K562 (cell line): ENCODE results near the gene SPARC. TPM values are rescaled to one million over a fixed set of nuclear protein-coding genes. Genes with fewer than 3 reads are reported as not detected.

Experiments
- ATAC-seq: fragments of 200-7000 bp; cut with Tn5 transposase; 3 replicates; pipeline ENCODE4 v1.9.1; 2020; ENCODE audit warnings: moderate library complexity
- BruUV-seq: library from RNA; stranded (reverse); fragments of 400-500 nt; replicated peaks from 2 replicates; lab custom pipeline; 2021; lab: Mats Ljungman, UMichigan
- CTCF ChIA-PET: fragments of 300-600 bp; formaldehyde crosslinking; extraction: SDS; loops from one replicate; lab custom pipeline; 2021; ENCODE audit warnings: low intra/inter-chr PET ratio; lab: Yijun Ruan, JAX
- POLR2A ChIA-PET: fragments of 300-600, 350-650 bp; sonication (Branson Sonifier 250); formaldehyde crosslinking; extraction: SDS; loops from one replicate; lab custom pipeline; 2021; ENCODE audit warnings: antibody characterized with exemption, inconsistent platforms; lab: Yijun Ruan, JAX
- DNase-seq, 4 experiments: peaks; one replicate each; pipeline versions ENCODE4 v3.0.0 to v3.0.0-alpha.2; 2011 to 2018; ENCODE audit warnings: low spot score in 3 of 4, mixed read lengths in 3 of 4; ENCODE audit errors: extremely low read depth in 1 of 4
- FAIRE-seq: peaks from 2 replicates; lab custom pipeline; 2011; peaks lifted over from hg19 to GRCh38; lab: Jason Lieb, UNC
- H2AFZ ChIP-seq: 2 replicates; pipeline ENCODE4 v1.6.0; 2011; ENCODE audit warnings: low read depth, low read length, control low read depth, inconsistent platforms
- H3K27ac ChIP-seq: fragments of 200-600 bp; 3 replicates; pipeline ENCODE4 v1.8.0; 2011; ENCODE audit warnings: low read depth, mild to moderate bottlenecking, control low read depth, inconsistent platforms, low read length, moderate library complexity, mixed read lengths; ENCODE audit errors: extremely low read depth
- H3K27me3 ChIP-seq, 2 experiments: fragments of 300-600 bp in 1 of 2; 2 replicates in 1 of 2; 3 replicates in 1 of 2; pipeline versions ENCODE4 v1.6.0 to v1.8.0; 2011; ENCODE audit warnings: inconsistent platforms in 2 of 2, low read length in 2 of 2, mild to moderate bottlenecking in 1 of 2, mixed read lengths in 1 of 2, moderate library complexity in 1 of 2; ENCODE audit not compliant: control insufficient read depth in 2 of 2, insufficient read depth in 2 of 2
- H3K36me3 ChIP-seq: fragments of 300-600 bp; 3 replicates; pipeline ENCODE4 v1.8.0; 2011; ENCODE audit warnings: mild to moderate bottlenecking, low read length, inconsistent platforms; ENCODE audit not compliant: control insufficient read depth, insufficient read depth
- H3K4me1 ChIP-seq, 2 experiments: fragments of 200-600 bp in 1 of 2; replicated peaks in 1 of 2; 2 replicates in 1 of 2; 3 replicates in 1 of 2; pipeline versions ENCODE4 v1.5.1 to v1.8.0; 2011; ENCODE audit warnings: inconsistent platforms in 2 of 2, low read length in 2 of 2, mild to moderate bottlenecking in 1 of 2, mixed read lengths in 1 of 2, moderate library complexity in 1 of 2; ENCODE audit not compliant: control insufficient read depth in 2 of 2, insufficient read depth in 2 of 2
- H3K4me2 ChIP-seq: 2 replicates; pipeline ENCODE4 v1.6.1; 2011; ENCODE audit warnings: low read length, control low read depth, inconsistent platforms, mixed read lengths; ENCODE audit not compliant: insufficient read depth
- H3K4me3 ChIP-seq: fragments of 200-600 bp; sonication (generic), shearing (Covaris generic); 2 replicates; pipeline ENCODE4 v1.5.1; 2016; ENCODE audit warnings: control low read depth, inconsistent platforms
- H3K79me2 ChIP-seq: fragments of 200-600 bp; 3 replicates; pipeline ENCODE4 v1.8.0; 2011; ENCODE audit warnings: low read length, inconsistent platforms; ENCODE audit not compliant: control insufficient read depth, insufficient read depth
- H3K9ac ChIP-seq, 2 experiments: 2 replicates each; pipeline versions ENCODE4 v1.6.0 to v1.6.1; 2011; ENCODE audit warnings: low read depth in 2 of 2, low read length in 2 of 2, control low read depth in 1 of 2, inconsistent platforms in 1 of 2, mild to moderate bottlenecking in 1 of 2, mixed read lengths in 1 of 2; ENCODE audit not compliant: insufficient read depth in 1 of 2
- H3K9me1 ChIP-seq: one replicate; pipeline ENCODE4 v1.6.0; 2011; ENCODE audit warnings: inconsistent platforms, mild to moderate bottlenecking, low read length, moderate library complexity; ENCODE audit not compliant: control insufficient read depth, insufficient read depth
- H3K9me3 ChIP-seq: replicated peaks from 2 replicates; pipeline ENCODE4 v1.5.1; 2011; ENCODE audit warnings: low read depth, low read length, inconsistent platforms; ENCODE audit not compliant: control insufficient read depth, insufficient read depth
- H4K20me1 ChIP-seq: replicated peaks from 2 replicates; pipeline ENCODE4 v1.6.1; 2011; ENCODE audit warnings: low read length, inconsistent platforms, mixed read lengths; ENCODE audit not compliant: control insufficient read depth, insufficient read depth
- ADNP ChIP-seq: fragments of 200-800 bp; sonication (Bioruptor generic); IDR thresholded peaks from 2 replicates; pipeline ENCODE4 v1.6.1; 2016; ENCODE audit warnings: missing genetic modification characterization, missing compliant biosample characterization
- FOXM1 ChIP-seq, 2 experiments: fragments of 450-650 bp in 1 of 2; sonication (generic) in 1 of 2; formaldehyde crosslinking in 1 of 2; IDR thresholded peaks; 2 replicates each; pipeline versions ENCODE4 v1.6.1 to v1.9.0; 2017 to 2022; ENCODE audit warnings: low read depth in 2 of 2, mild to moderate bottlenecking in 2 of 2, missing genetic modification reagents in 1 of 2, moderate library complexity in 1 of 2
- NRF1 ChIP-seq, 2 experiments: fragments of 450-650 bp; IDR thresholded peaks in 1 of 2; conservative IDR thresholded peaks in 1 of 2; 2 replicates each; pipeline ENCODE4 v1.6.1; 2014; ENCODE audit warnings: mild to moderate bottlenecking in 2 of 2
- PCBP1 ChIP-seq: fragments of 200-400 bp; formaldehyde crosslinking; IDR thresholded peaks from 2 replicates; pipeline ENCODE4 v1.6.1; 2018; ENCODE audit warnings: mild to moderate bottlenecking, low read depth, low read length; ENCODE audit not compliant: poor library complexity, severe bottlenecking
- PHTF2 ChIP-seq: fragments of 250-450 bp; sonication (Bioruptor Pico); IDR thresholded peaks from 2 replicates; pipeline ENCODE4 v1.5.0; 2021; ENCODE audit warnings: mild to moderate bottlenecking
- PML ChIP-seq: IDR thresholded peaks from 2 replicates; pipeline ENCODE4 v1.6.1; 2012; ENCODE audit warnings: low read length, inconsistent platforms
- POU5F1 ChIP-seq: fragments of 150-350 bp; IDR thresholded peaks from 2 replicates; pipeline ENCODE4 v1.6.1; 2014; ENCODE audit warnings: borderline replicate concordance, low read length, low read depth, mild to moderate bottlenecking; ENCODE audit not compliant: partially characterized antibody
- RB1 ChIP-seq: fragments of 450-650 bp; IDR thresholded peaks from 2 replicates; pipeline ENCODE4 v1.6.1; 2017; ENCODE audit warnings: low read depth, mild to moderate bottlenecking
- ZNF174 ChIP-seq: fragments of 250-450 bp; sonication (Bioruptor Pico); IDR thresholded peaks from 2 replicates; pipeline ENCODE4 v1.4.0; 2020; ENCODE audit warnings: mild to moderate bottlenecking
- ZNF79 ChIP-seq: fragments of 250-450 bp; sonication (Bioruptor Pico); IDR thresholded peaks from 2 replicates; pipeline ENCODE4 v1.4.0; 2020; ENCODE audit warnings: low read depth, mild to moderate bottlenecking, moderate library complexity
- WGBS: fragments of 100-300 bp; shearing (Covaris generic); methylation state at CpG from one replicate; pipeline ENCODE4 v1.1.6; 2016; ENCODE audit warnings: low coverage, mixed read lengths; ENCODE audit not compliant: insufficient coverage; ENCODE audit errors: missing lambda C conversion rate; 5-methylcytosine and 5-hydroxymethylcytosine counted together
- in situ Hi-C: fragments of 300-500 bp; cut with MboI; formaldehyde crosslinking; loops from 4 replicates; pipeline ENCODE4 v1.15.0; 2018; ENCODE audit warnings: inconsistent platforms, mixed read lengths
- intact Hi-C: fragments of 100-400 bp; cut with micrococcal nuclease; formaldehyde crosslinking; loops from 2 replicates; pipeline ENCODE4 v1.14.2; 2022
- polyA plus RNA-seq, 8 experiments: library from polyadenylated mRNA; depleted of rRNA in 4 of 8; stranded (reverse) in 5 of 8; unstranded in 3 of 8; fragments of >200 nt; fragmentation: Nextera tagmentation in 2 of 8; fragmentation: Illumina TruSeq in 1 of 8; extraction: Ambion mirVana in 2 of 8; extraction: Trizol in 1 of 8; gene quantifications; 2 replicates each; pipeline versions ENCODE4 v1.2.1 to v1.2.3, GENCODE V29; 2011 to 2014; ENCODE audit warnings: inconsistent platforms in 1 of 8, missing spikeins in 1 of 8
- total RNA-seq, 7 experiments: library from RNA; depleted of rRNA in 6 of 7; stranded (reverse); fragments of >200 nt in 6 of 7; fragmentation: Illumina TruSeq in 2 of 7; extraction: Trizol in 2 of 7; gene quantifications; 2 replicates each; pipeline versions ENCODE4 v1.2.1 to v1.2.3, GENCODE V29; 2011 to 2021; ENCODE audit warnings: low replicate concordance in 1 of 7
- TF ChIP-seq, protein P1 (sequence below): fragments of 250-450 bp; sonication (Bioruptor Pico); IDR thresholded peaks from 2 replicates; pipeline ENCODE4 v1.8.0; 2022; ENCODE audit warnings: inconsistent platforms
- TF ChIP-seq, protein P2 (sequence below): fragments of 450-650 bp; IDR thresholded peaks from 2 replicates; pipeline ENCODE4 v1.6.1; 2018; ENCODE audit not compliant: partially characterized antibody
- TF ChIP-seq, protein P3 (sequence below): sonication (generic); formaldehyde crosslinking; IDR thresholded peaks from 2 replicates; pipeline ENCODE4 v1.8.0; 2022; ENCODE audit warnings: missing genetic modification reagents, mild to moderate bottlenecking, borderline replicate concordance
- TF ChIP-seq, protein P4 (sequence below): fragments of 450-650 bp; formaldehyde crosslinking; IDR thresholded peaks from 2 replicates; pipeline ENCODE4 v1.4.0; 2020; ENCODE audit warnings: mild to moderate bottlenecking, moderate library complexity

SPARC gene
- total and polyA plus RNA-seq, 9 of the 15 experiments (the other 6 are each of a cell fraction or from before 2014, with no cell fraction given): 6.1 to 35.6 (median 12.2) TPM

DNA sequence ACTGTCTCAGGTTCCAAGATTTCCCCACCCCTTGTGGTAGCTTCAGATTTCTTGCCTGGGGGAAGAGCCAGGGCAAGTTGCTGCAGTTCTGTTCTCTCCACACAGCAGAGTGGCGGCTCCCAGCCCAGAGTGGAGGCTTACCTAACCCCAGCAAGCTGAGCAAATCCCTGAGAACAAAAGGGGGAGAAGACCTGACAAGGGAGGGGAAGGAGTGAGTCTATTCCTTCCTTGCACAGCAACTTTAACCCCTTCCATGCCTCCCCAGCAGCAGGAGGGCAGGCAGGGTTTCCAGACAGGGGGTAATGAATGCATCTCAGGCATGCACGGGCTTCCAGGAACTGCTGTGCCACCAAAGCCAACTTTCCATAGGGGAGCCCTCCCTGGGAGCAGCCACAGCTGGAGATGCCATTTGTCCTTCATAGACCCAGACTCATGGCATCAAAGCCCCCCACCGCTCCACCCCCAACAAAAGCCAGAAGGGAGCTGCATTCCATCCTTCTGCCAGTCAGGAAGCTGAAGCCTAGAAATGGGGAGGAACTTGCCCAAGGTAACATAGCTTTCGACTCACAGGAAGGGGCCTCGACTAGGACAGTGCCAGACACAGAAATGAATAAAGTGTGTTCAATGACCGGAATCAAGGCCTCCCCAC, 66.8 kb downstream of the SPARC start:
- no peaks in the 10 kb centered on the region for H3K9me3 ChIP-seq
- BruUV-seq: no TSS peak
- no peaks in the 10 kb centered on the region for H3K36me3 ChIP-seq
- H3K27me3 ChIP-seq: peaks cover 11 to 36% of the 10 kb centered on the region in 2 experiments; a peak in 4 of 5 replicates
- POLR2A ChIA-PET: interaction anchor here (0.9 kb wide), 1 partner anchor 32 kb away, joined by 3 read pairs; no protein-coding TSS in a partner anchor
- intact Hi-C loops: no loop called here
- H3K79me2 ChIP-seq: no peaks in the 10 kb centered on the region
- FAIRE-seq: no peak
- H3K4me2 ChIP-seq: no peak overlapping the region
- in situ Hi-C loops: no loop called here
- no peak overlapping the region for H3K27ac ChIP-seq
- no peak overlapping the region for H2AFZ ChIP-seq
- H4K20me1 ChIP-seq: no peaks in the 10 kb centered on the region; the same call in 1 of the 2 replicates
- ATAC-seq: no peak
- H3K9ac ChIP-seq: no peak overlapping the region
- H3K9me1 ChIP-seq: no peaks in the 10 kb centered on the region
- WGBS: 0% methylated on average over 6 of the region's 6 CpGs
- H3K4me1 ChIP-seq: no peaks in the 10 kb centered on the region
- H3K4me3 ChIP-seq: no peak overlapping the region
- CTCF ChIA-PET: no interaction called here
- no peak for DNase-seq
- TF ChIP-seq, protein P1, sequence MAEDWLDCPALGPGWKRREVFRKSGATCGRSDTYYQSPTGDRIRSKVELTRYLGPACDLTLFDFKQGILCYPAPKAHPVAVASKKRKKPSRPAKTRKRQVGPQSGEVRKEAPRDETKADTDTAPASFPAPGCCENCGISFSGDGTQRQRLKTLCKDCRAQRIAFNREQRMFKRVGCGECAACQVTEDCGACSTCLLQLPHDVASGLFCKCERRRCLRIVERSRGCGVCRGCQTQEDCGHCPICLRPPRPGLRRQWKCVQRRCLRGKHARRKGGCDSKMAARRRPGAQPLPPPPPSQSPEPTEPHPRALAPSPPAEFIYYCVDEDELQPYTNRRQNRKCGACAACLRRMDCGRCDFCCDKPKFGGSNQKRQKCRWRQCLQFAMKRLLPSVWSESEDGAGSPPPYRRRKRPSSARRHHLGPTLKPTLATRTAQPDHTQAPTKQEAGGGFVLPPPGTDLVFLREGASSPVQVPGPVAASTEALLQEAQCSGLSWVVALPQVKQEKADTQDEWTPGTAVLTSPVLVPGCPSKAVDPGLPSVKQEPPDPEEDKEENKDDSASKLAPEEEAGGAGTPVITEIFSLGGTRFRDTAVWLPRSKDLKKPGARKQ (CRISPR knock-in tag): no peak
- TF ChIP-seq RB1: no peak
- TF ChIP-seq POU5F1: no peak
- no peak for TF ChIP-seq FOXM1 (IDR thresholded peaks at IDR 0.05; ENCODE audit: low read depth)
- no peak for TF ChIP-seq FOXM1 (CRISPR knock-in tag; IDR thresholded peaks at IDR 0.05; ENCODE audit: low read depth)
- no peak for TF ChIP-seq NRF1 (conservative IDR thresholded peaks at IDR 0.05 in 1 of 2, IDR thresholded peaks at IDR 0.05 in 1 of 2)
- no peak for TF ChIP-seq ZNF79
- TF ChIP-seq, protein P2, sequence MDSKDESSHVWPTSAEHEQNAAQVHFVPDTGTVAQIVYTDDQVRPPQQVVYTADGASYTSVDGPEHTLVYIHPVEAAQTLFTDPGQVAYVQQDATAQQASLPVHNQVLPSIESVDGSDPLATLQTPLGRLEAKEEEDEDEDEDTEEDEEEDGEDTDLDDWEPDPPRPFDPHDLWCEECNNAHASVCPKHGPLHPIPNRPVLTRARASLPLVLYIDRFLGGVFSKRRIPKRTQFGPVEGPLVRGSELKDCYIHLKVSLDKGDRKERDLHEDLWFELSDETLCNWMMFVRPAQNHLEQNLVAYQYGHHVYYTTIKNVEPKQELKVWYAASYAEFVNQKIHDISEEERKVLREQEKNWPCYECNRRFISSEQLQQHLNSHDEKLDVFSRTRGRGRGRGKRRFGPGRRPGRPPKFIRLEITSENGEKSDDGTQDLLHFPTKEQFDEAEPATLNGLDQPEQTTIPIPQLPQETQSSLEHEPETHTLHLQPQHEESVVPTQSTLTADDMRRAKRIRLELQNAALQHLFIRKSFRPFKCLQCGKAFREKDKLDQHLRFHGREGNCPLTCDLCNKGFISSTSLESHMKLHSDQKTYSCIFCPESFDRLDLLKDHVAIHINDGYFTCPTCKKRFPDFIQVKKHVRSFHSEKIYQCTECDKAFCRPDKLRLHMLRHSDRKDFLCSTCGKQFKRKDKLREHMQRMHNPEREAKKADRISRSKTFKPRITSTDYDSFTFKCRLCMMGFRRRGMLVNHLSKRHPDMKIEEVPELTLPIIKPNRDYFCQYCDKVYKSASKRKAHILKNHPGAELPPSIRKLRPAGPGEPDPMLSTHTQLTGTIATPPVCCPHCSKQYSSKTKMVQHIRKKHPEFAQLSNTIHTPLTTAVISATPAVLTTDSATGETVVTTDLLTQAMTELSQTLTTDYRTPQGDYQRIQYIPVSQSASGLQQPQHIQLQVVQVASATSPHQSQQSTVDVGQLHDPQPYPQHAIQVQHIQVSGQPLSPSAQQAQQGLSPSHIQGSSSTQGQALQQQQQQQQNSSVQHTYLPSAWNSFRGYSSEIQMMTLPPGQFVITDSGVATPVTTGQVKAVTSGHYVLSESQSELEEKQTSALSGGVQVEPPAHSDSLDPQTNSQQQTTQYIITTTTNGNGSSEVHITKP: no peak
- TF ChIP-seq ADNP (tag): no peak
- TF ChIP-seq ZNF174 (CRISPR knock-in tag): no peak
- TF ChIP-seq PCBP1: no peak
- TF ChIP-seq, protein P3, sequence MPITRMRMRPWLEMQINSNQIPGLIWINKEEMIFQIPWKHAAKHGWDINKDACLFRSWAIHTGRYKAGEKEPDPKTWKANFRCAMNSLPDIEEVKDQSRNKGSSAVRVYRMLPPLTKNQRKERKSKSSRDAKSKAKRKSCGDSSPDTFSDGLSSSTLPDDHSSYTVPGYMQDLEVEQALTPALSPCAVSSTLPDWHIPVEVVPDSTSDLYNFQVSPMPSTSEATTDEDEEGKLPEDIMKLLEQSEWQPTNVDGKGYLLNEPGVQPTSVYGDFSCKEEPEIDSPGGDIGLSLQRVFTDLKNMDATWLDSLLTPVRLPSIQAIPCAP (CRISPR knock-in tag): no peak
- TF ChIP-seq, protein P4, sequence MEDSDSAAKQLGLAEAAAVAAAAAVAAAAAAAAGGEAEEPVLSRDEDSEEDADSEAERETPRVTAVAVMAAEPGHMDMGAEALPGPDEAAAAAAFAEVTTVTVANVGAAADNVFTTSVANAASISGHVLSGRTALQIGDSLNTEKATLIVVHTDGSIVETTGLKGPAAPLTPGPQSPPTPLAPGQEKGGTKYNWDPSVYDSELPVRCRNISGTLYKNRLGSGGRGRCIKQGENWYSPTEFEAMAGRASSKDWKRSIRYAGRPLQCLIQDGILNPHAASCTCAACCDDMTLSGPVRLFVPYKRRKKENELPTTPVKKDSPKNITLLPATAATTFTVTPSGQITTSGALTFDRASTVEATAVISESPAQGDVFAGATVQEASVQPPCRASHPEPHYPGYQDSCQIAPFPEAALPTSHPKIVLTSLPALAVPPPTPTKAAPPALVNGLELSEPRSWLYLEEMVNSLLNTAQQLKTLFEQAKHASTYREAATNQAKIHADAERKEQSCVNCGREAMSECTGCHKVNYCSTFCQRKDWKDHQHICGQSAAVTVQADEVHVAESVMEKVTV (CRISPR knock-in tag): no peak
- no peak for TF ChIP-seq PHTF2
- no peak for TF ChIP-seq PML
